Neutrophil (primary cell): ENCODE measurements around the gene FAM171A2.

Source experiments
- H3K27ac ChIP-seq: fragments of 200-600 bp; sonication (generic); 2 replicates; pipeline ENCODE4 v1.5.1; 2016; ENCODE audit warnings: mild to moderate bottlenecking, moderate library complexity
- H3K27me3 ChIP-seq: fragments of 200-600 bp; sonication (generic); 2 replicates; pipeline ENCODE4 v1.6.0; 2016; ENCODE audit warnings: mild to moderate bottlenecking
- H3K36me3 ChIP-seq: fragments of 200-600 bp; sonication (generic); 2 replicates; pipeline ENCODE4 v1.5.1; 2017
- H3K4me1 ChIP-seq, 2 experiments: fragments of 200-600 bp in 1 of 2; sonication (generic) in 1 of 2; 1 replicate in 1 of 2; 2 replicates in 1 of 2; pipeline versions ENCODE4 v1.5.1 to v1.6.1; 2013 to 2016; ENCODE audit warnings: low read depth in 1 of 2, low read length in 1 of 2, mild to moderate bottlenecking in 1 of 2, moderate library complexity in 1 of 2; ENCODE audit not compliant: control insufficient read depth in 1 of 2, insufficient read depth in 1 of 2
- H3K4me3 ChIP-seq, 2 experiments: fragments of 200-600 bp in 1 of 2; sonication (generic) in 1 of 2; 1 replicate in 1 of 2; 2 replicates in 1 of 2; pipeline ENCODE4 v1.5.1; 2013 to 2016; ENCODE audit warnings: low read depth in 1 of 2, low read length in 1 of 2, mild to moderate bottlenecking in 1 of 2, moderate library complexity in 1 of 2
- H3K9me3 ChIP-seq: fragments of 200-600 bp; sonication (generic); 2 replicates; pipeline ENCODE4 v1.5.1; 2016
- CTCF ChIP-seq: fragments of 200-600 bp; sonication (generic); IDR thresholded peaks from 2 replicates; pipeline ENCODE4 v1.5.1; 2016; ENCODE audit warnings: antibody characterized with exemption

Gene FAM171A2

GRCh38 chr17:44356241-44356640 lies 7.4 kb downstream of the FAM171A2 start:
- Histone ChIP-seq H3K27ac (no peak overlapping the region), H3K4me1 (peaks cover 7 to 19% of the 10 kb centered on the region in 2 experiments), H3K36me3 (peaks cover 23% of the 10 kb centered on the region), H3K27me3 (peaks cover 53% of the 10 kb centered on the region), H3K4me3 (no peak overlapping the region), H3K9me3 (no peaks in the 10 kb centered on the region)
- TF ChIP-seq CTCF = no peak

GRCh38 chr17:44355642-44356099 lies 8.0 kb downstream of the FAM171A2 start:
- TF ChIP-seq CTCF = no peak
- no peak overlapping the region for H3K4me3 ChIP-seq
- no peak overlapping the region for H3K27ac ChIP-seq
- H3K9me3 ChIP-seq = no peaks in the 10 kb centered on the region
- H3K27me3 ChIP-seq = peaks cover 47% of the 10 kb centered on the region
- H3K4me1 ChIP-seq = peaks cover 10 to 20% of the 10 kb centered on the region in 2 experiments
- H3K36me3 ChIP-seq = peaks cover 28% of the 10 kb centered on the region

GRCh38 chr17:44354582-44355561 lies 8.8 kb downstream of the FAM171A2 start:
- no peak for TF ChIP-seq CTCF
- peaks cover 36% of the 10 kb centered on the region for H3K36me3 ChIP-seq
- H3K4me3 ChIP-seq = peak overlapping the region in 1 of 2 experiments; percentile 58

GRCh38 chr17:44353672-44354331 lies 9.9 kb downstream of the FAM171A2 start:
- no peaks in the 10 kb centered on the region for H3K9me3 ChIP-seq
- no peak for TF ChIP-seq CTCF
- H3K4me1 ChIP-seq = peaks cover 29 to 39% of the 10 kb centered on the region in 2 experiments
- H3K4me3 ChIP-seq = peak overlapping the region; percentile 51 to 58
- H3K27me3 ChIP-seq = peaks cover 28% of the 10 kb centered on the region
- H3K36me3 ChIP-seq = peaks cover 47% of the 10 kb centered on the region
- no peak overlapping the region for H3K27ac ChIP-seq

More at GRCh38 chr17:44354582-44355561, 8.8 kb downstream of the FAM171A2 start:
- H3K9me3 ChIP-seq = no peaks in the 10 kb centered on the region
- peaks cover 18 to 28% of the 10 kb centered on the region in 2 experiments for H3K4me1 ChIP-seq
- H3K27ac ChIP-seq = no peak overlapping the region
- peaks cover 39% of the 10 kb centered on the region for H3K27me3 ChIP-seq

GRCh38 chr17:44352828-44353671 lies 10.6 kb downstream of the FAM171A2 start:
- H3K36me3 ChIP-seq = peaks cover 50% of the 10 kb centered on the region
- no peak for TF ChIP-seq CTCF
- H3K4me1 ChIP-seq = peaks cover 36 to 46% of the 10 kb centered on the region in 2 experiments
- H3K4me3 ChIP-seq = peak overlapping the region; percentile 51 to 58
- peaks cover 26% of the 10 kb centered on the region for H3K27me3 ChIP-seq
- no peak overlapping the region for H3K27ac ChIP-seq
- H3K9me3 ChIP-seq = no peaks in the 10 kb centered on the region
